Measurements from ENCODE around the gene IGF2R.
A peak's percentile ranks its signal among the peaks of the same experiment; 100 is the strongest.

The IGF2R gene

GRCh38 chr6:159978291-159979135, 9.6 kb downstream of the IGF2R start:
- no peak for DNase-seq

- peak; percentile 12 for DNase-seq
Observed at GRCh38 chr6:159979136-159979874, 10.4 kb downstream of the IGF2R start.

- no peak for DNase-seq
Observed at GRCh38 chr6:159980474-159980873, 11.6 kb downstream of the IGF2R start.

- DNase-seq = no peak
Observed at GRCh38 chr6:159981071-159981402, 12.2 kb downstream of the IGF2R start.

GRCh38 chr6:159981403-159982245, 12.7 kb downstream of the IGF2R start:
- DNase-seq = no peak

- DNase-seq = no peak
Observed at GRCh38 chr6:159982731-159983506, 14.0 kb downstream of the IGF2R start.

GRCh38 chr6:159983641-159984080, 14.8 kb downstream of the IGF2R start:
- no peak for DNase-seq

GRCh38 chr6:159984268-159984786, 15.4 kb downstream of the IGF2R start:
- DNase-seq = no peak

GRCh38 chr6:159985296-159985945, 16.5 kb downstream of the IGF2R start:
- DNase-seq = no peak

- no peak for DNase-seq
Observed at GRCh38 chr6:159988983-159989454, 20.1 kb downstream of the IGF2R start.

- no peak for DNase-seq
Observed at GRCh38 chr6:159989492-159990480, 20.9 kb downstream of the IGF2R start.

- no peak for DNase-seq
Observed at GRCh38 chr6:159992366-159992765, 23.5 kb downstream of the IGF2R start.

GRCh38 chr6:159995405-159995804, 26.5 kb downstream of the IGF2R start:
- no peak for DNase-seq

- no peak for DNase-seq
Observed at GRCh38 chr6:159996087-159996622, 27.3 kb downstream of the IGF2R start.

GRCh38 chr6:159996626-159997497, 28.0 kb downstream of the IGF2R start:
- no peak for DNase-seq

GRCh38 chr6:159997498-159998101, 28.7 kb downstream of the IGF2R start:
- DNase-seq = no peak

- DNase-seq = no peak
Observed at GRCh38 chr6:159998538-159998937, 29.7 kb downstream of the IGF2R start.

GRCh38 chr6:159999240-159999671, 30.4 kb downstream of the IGF2R start:
- no peak for DNase-seq
